Testis (tissue), 2 donors: ENCODE measurements around the gene PLXDC1.

Source experiments
- POLR2A ChIP-seq: fragments of 450-650 bp; IDR thresholded peaks from one replicate; pipeline ENCODE4 v1.6.1; 2017; ENCODE audit warnings: antibody characterized with exemption, mild to moderate bottlenecking, moderate library complexity
- TF ChIP-seq, protein P1 (sequence below), 3 experiments: fragments of 450-650 bp in 2 of 3; fragments of 200-600 bp in 1 of 3; sonication (generic) in 1 of 3; IDR thresholded peaks; one replicate each; pipeline ENCODE4 v1.5.1; 2016 to 2019; ENCODE audit warnings: antibody characterized with exemption in 3 of 3, mild to moderate bottlenecking in 2 of 3, moderate library complexity in 1 of 3

DNA sequence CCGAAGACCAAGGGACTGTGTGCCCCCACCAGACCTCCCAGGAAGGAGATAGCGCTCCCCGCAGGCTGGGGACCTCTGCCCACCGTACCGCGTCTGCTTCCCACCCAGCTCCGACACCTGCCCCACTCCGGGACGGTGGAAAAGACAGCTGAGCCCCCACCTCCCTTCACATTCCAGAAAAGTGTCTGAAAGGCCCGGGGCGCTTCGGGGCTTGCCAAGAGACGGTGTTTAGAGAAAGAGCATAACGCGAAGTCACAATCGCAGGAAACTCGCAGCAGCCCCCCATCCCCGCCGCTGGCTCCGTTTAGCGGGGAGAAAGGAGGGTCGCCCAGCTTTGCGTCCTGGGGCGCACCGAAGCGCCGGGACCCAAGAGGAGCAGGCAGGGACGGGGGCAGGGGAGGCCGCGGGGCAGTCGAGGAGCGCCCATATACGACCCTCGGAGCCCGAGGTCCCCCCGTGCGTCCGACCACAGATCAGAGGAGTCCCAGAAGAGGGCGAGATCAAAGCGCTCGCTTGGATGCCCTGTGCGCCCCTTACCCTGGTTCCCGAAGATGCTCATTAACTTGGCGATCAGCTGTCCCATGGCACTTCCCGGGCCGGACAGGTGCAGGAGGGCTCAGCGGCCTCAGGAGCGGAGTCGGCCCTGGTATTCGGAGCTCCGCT, 13.9 kb upstream of the PLXDC1 start:
- TF ChIP-seq, protein P1, sequence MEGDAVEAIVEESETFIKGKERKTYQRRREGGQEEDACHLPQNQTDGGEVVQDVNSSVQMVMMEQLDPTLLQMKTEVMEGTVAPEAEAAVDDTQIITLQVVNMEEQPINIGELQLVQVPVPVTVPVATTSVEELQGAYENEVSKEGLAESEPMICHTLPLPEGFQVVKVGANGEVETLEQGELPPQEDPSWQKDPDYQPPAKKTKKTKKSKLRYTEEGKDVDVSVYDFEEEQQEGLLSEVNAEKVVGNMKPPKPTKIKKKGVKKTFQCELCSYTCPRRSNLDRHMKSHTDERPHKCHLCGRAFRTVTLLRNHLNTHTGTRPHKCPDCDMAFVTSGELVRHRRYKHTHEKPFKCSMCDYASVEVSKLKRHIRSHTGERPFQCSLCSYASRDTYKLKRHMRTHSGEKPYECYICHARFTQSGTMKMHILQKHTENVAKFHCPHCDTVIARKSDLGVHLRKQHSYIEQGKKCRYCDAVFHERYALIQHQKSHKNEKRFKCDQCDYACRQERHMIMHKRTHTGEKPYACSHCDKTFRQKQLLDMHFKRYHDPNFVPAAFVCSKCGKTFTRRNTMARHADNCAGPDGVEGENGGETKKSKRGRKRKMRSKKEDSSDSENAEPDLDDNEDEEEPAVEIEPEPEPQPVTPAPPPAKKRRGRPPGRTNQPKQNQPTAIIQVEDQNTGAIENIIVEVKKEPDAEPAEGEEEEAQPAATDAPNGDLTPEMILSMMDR (IDR thresholded peaks at IDR 0.05): no peak
- no peak for TF ChIP-seq POLR2A
